OCI-LY1 (cell line): ENCODE measurements around the gene MARCKSL1.

ENCODE experiments used
- CTCF ChIP-seq: fragments of 200-600 bp; sonication (generic), shearing (Covaris generic); IDR thresholded peaks from 2 replicates; pipeline ENCODE4 v1.5.1; 2017; ENCODE audit warnings: mild to moderate bottlenecking, antibody characterized with exemption, low read length, moderate library complexity, mixed read lengths
- EZH2 ChIP-seq: fragments of 200-600 bp; sonication (generic), shearing (Covaris generic); IDR thresholded peaks from 2 replicates; pipeline ENCODE4 v1.8.0; 2017; ENCODE audit warnings: borderline replicate concordance, mixed run types, mild to moderate bottlenecking, antibody characterized with exemption, low read length, moderate library complexity, mixed read lengths

DNA sequence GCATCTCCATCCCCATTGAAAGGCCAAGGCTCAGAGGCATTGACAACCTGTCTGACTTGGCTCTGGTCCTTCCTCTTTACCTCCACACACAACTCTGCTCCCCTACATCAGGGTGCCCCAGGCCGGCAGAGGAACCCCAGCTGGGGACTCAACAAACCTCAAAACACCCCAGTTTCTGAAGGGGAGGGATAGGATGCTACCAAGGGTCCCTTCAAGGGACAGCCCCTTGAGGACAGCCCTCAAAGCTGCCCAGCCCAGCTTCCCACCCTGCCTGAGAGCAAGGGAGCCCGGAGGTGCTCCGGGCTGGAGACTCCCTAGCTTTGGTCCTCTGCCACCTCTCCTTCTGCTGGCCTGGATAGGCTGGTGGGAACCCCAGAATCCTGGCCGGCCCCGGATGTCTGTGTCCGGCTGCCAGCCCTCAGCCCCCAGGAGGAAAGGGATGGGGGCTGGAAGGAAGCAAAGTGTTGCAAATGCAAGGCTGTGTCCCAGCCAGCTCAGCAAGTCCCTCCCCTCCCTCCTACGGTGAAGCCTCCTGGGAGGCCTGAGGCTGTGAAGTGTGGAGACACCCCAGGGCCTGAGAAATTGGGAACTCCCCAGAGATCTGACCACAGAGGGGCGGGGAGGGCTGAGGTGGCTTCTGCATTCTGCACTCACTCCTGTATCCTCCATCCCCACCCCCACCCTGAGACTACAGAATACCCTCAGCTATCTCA, 1.1 kb upstream of the MARCKSL1 start:
- TF ChIP-seq EZH2 (no peak), CTCF (no peak)
